ENCODE data around the gene CYP26C1.

- peak in 1 of 4 donors; percentile 5 for TF ChIP-seq CTCF (IDR thresholded peaks at IDR 0.05)
- TF ChIP-seq POLR2A (IDR thresholded peaks at IDR 0.05) = no peak
Measured at GRCh38 chr10:93071674-93072224, 11.2 kb downstream of the CYP26C1 start.

Data from right lobe of liver (tissue), 4 donors.